Caco-2 (cell line): Measurements from ENCODE around the gene PIK3C3. TPM values are rescaled to one million over a fixed set of nuclear protein-coding genes. Genes with fewer than 3 reads are reported as not detected.
"Not testable (repeated sequence)": the region's sequence is repeated elsewhere in the genome, so short reads cannot be mapped to it uniquely, and the experiment has no call there.

Source experiments
- BruUV-seq: library from RNA; stranded (reverse); fragments of 400-500 nt; replicated peaks from 2 replicates; lab custom pipeline; 2021; lab: Mats Ljungman, UMichigan
- CTCF ChIA-PET: fragments of 300-600 bp; sonication (Branson Sonifier 250); formaldehyde crosslinking; loops from one replicate; lab custom pipeline; 2022; ENCODE audit warnings: antibody characterized with exemption; lab: Charles Lee
- POLR2A ChIA-PET: fragments of 300-600 bp; sonication (Branson Sonifier 250); formaldehyde crosslinking; loops from one replicate; lab custom pipeline; 2022; ENCODE audit warnings: antibody characterized with exemption; lab: Charles Lee
- DNase-seq, 2 experiments: peaks; one replicate each; pipeline versions ENCODE4 v3.0.0 to v3.0.0-alpha.2; 2020 to 2022
- H3K27me3 ChIP-seq: replicated peaks from 2 replicates; pipeline ENCODE4 v1.6.0; 2011; ENCODE audit warnings: low read length; ENCODE audit not compliant: control insufficient read depth, insufficient read depth
- H3K36me3 ChIP-seq: 2 replicates; pipeline ENCODE4 v1.5.1; 2011; ENCODE audit warnings: low read length; ENCODE audit not compliant: control insufficient read depth, insufficient read depth
- H3K4me1 ChIP-seq: fragments of 250-450 bp; sonication (Bioruptor Pico); 2 replicates; pipeline ENCODE4 v1.5.1; 2020; ENCODE audit warnings: mild to moderate bottlenecking
- H3K4me3 ChIP-seq: 2 replicates; pipeline ENCODE4 v1.5.1; 2011; ENCODE audit warnings: low read depth, mild to moderate bottlenecking, control low read depth, low read length
- H3K9me3 ChIP-seq: fragments of 250-450 bp; sonication (Bioruptor Pico); 2 replicates; pipeline ENCODE4 v1.5.1; 2020; ENCODE audit warnings: mild to moderate bottlenecking, moderate library complexity
- H3K27ac Mint-ChIP-seq: one replicate; pipeline ENCODE4 v1.8.0; 2022; ENCODE audit warnings: mixed read lengths; ENCODE audit not compliant: unreplicated experiment
- H3K27me3 Mint-ChIP-seq: one replicate; pipeline ENCODE4 v1.8.0; 2022; ENCODE audit warnings: mixed read lengths; ENCODE audit not compliant: insufficient read depth, unreplicated experiment
- H3K36me3 Mint-ChIP-seq: one replicate; pipeline ENCODE4 v1.8.0; 2022; ENCODE audit warnings: mild to moderate bottlenecking, mixed read lengths; ENCODE audit not compliant: insufficient read depth, unreplicated experiment
- H3K4me1 Mint-ChIP-seq: one replicate; pipeline ENCODE4 v1.8.0; 2022; ENCODE audit warnings: low read depth, mixed read lengths; ENCODE audit not compliant: unreplicated experiment
- H3K4me3 Mint-ChIP-seq: one replicate; pipeline ENCODE4 v1.8.0; 2022; ENCODE audit warnings: mild to moderate bottlenecking, moderate library complexity, mixed read lengths; ENCODE audit not compliant: unreplicated experiment
- H3K9me3 Mint-ChIP-seq: one replicate; pipeline ENCODE4 v1.8.0; 2022; ENCODE audit warnings: mixed read lengths; ENCODE audit not compliant: unreplicated experiment
- intact Hi-C: fragments of 100-400 bp; cut with micrococcal nuclease; formaldehyde crosslinking; loops from one replicate; pipeline ENCODE4 v1.10.0; 2022; ENCODE audit not compliant: unreplicated experiment
- total RNA-seq: library from RNA; stranded (reverse); gene quantifications from 2 replicates; pipeline ENCODE4 v1.2.3, GENCODE V29; 2022
- TF ChIP-seq, protein P1 (sequence below), 2 experiments: fragments of 200-600 bp in 1 of 2; IDR thresholded peaks; 1 replicate in 1 of 2; 2 replicates in 1 of 2; pipeline versions ENCODE4 v1.5.1 to v1.8.0; 2011 to 2022; ENCODE audit warnings: antibody characterized with exemption in 1 of 2, control low read depth in 1 of 2, inconsistent platforms in 1 of 2, low read depth in 1 of 2, low read length in 1 of 2, mild to moderate bottlenecking in 1 of 2, moderate library complexity in 1 of 2; ENCODE audit not compliant: insufficient read depth in 1 of 2, severe bottlenecking in 1 of 2, unreplicated experiment in 1 of 2

The PIK3C3 gene
- total RNA-seq, 1 experiment from 2014 or later = 19.7 TPM

DNA sequence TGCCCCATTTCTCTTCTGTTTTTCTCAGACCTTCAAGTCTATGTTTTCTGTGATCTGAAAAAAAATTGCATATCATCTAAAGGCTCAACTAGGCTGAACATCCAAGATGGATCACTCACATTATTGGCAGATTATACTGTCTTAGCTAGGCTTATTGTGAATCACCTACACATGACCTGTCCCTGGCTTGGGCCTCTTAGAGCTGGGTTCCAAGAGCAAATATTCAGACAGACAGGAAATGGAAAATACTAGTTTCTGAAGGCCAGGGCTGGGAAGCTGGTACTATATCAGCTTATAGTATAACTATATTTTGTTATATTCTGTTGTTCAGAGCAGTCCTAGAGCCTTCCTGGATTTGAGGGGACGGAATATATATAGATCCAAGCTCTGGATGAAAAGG lies 90.3 kb downstream of the PIK3C3 start:
- Histone ChIP-seq H3K4me1 (peaks cover 6% of the 10 kb centered on the region), H3K27me3 (no peaks in the 10 kb centered on the region), H3K36me3 (no peaks in the 10 kb centered on the region; the same call in 1 of the 2 replicates), H3K9me3 (no peaks in the 10 kb centered on the region), H3K4me3 (no peak overlapping the region)
- intact Hi-C loops = no loop called here
- H3K9me3 Mint-ChIP-seq = no peaks in the 10 kb centered on the region
- H3K4me1 Mint-ChIP-seq = no peaks in the 10 kb centered on the region
- TF ChIP-seq, protein P1, sequence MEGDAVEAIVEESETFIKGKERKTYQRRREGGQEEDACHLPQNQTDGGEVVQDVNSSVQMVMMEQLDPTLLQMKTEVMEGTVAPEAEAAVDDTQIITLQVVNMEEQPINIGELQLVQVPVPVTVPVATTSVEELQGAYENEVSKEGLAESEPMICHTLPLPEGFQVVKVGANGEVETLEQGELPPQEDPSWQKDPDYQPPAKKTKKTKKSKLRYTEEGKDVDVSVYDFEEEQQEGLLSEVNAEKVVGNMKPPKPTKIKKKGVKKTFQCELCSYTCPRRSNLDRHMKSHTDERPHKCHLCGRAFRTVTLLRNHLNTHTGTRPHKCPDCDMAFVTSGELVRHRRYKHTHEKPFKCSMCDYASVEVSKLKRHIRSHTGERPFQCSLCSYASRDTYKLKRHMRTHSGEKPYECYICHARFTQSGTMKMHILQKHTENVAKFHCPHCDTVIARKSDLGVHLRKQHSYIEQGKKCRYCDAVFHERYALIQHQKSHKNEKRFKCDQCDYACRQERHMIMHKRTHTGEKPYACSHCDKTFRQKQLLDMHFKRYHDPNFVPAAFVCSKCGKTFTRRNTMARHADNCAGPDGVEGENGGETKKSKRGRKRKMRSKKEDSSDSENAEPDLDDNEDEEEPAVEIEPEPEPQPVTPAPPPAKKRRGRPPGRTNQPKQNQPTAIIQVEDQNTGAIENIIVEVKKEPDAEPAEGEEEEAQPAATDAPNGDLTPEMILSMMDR (IDR thresholded peaks at IDR 0.05; ENCODE audit: insufficient read depth in 1 of 2, low read depth in 1 of 2, low read length in 1 of 2, severe bottlenecking in 1 of 2, unreplicated experiment in 1 of 2) = no peak
- DNase-seq = no peak
- no peaks in the 10 kb centered on the region for H3K27me3 Mint-ChIP-seq
- no TSS peak for BruUV-seq
- H3K36me3 Mint-ChIP-seq = peaks cover 5% of the 10 kb centered on the region
- H3K4me3 Mint-ChIP-seq = no peak overlapping the region
- ChIA-PET CTCF (no interaction called here), POLR2A (no interaction called here)
- H3K27ac Mint-ChIP-seq = no peak overlapping the region

DNA sequence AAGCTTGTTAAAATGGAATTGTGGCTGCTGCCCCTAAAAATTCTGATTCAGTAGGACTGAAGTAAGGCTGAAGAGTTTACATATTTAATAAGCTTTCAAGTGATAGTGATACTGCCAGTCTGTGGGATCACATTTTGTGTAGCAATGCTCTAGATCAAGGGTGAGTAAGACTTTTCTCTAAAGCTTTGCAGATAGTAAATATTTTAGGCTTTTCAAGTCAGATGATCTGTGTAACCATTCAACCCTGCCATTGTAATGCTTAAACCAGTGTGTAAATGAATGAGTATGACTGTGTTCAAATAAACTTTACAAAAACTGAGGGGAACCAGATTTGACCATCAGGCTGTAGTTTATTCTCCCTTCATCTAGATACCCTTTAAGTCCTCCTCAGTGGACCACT lies 92.7 kb downstream of the PIK3C3 start:
- no peak for DNase-seq
- Mint-ChIP-seq H3K36me3 (peaks cover 5% of the 10 kb centered on the region), H3K9me3 (no peaks in the 10 kb centered on the region), H3K4me1 (no peaks in the 10 kb centered on the region), H3K27me3 (no peaks in the 10 kb centered on the region), H3K27ac (no peak overlapping the region), H3K4me3 (no peak overlapping the region)
- intact Hi-C loops = no loop called here
- Histone ChIP-seq H3K9me3 (no peaks in the 10 kb centered on the region), H3K4me1 (peaks cover 6% of the 10 kb centered on the region), H3K4me3 (no peak overlapping the region), H3K27me3 (no peaks in the 10 kb centered on the region), H3K36me3 (no peaks in the 10 kb centered on the region; the same call in 1 of the 2 replicates)
- POLR2A ChIA-PET = no interaction called here
- BruUV-seq = no TSS peak
- TF ChIP-seq, protein P1 (IDR thresholded peaks at IDR 0.05; ENCODE audit: insufficient read depth in 1 of 2, low read depth in 1 of 2, low read length in 1 of 2, severe bottlenecking in 1 of 2, unreplicated experiment in 1 of 2) = no peak
- CTCF ChIA-PET = interaction anchor here (1.2 kb wide), 1 partner anchor 19 kb away, joined by 3 read pairs; no protein-coding TSS in a partner anchor

DNA sequence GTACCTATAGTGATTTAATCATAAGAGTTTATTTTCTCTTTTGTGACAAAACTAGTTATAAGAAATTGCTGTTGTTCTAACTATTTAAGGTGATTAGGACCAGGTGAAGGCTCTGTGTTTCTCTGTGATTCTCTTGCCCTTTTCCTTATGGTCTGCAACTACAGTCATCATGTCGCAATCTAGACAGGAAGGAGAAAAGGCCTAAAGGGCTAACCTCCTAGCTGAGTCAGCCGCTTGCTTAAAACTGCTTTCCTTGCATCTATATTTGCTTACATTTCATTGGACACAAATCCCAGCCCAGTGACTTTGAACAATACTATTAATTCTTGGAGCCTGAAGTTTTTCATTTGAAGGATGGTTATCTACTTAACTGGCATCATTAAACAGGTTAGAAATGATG lies 93.1 kb downstream of the PIK3C3 start:
- H3K36me3 Mint-ChIP-seq = peaks cover 5% of the 10 kb centered on the region
- Histone ChIP-seq H3K36me3 (no peaks in the 10 kb centered on the region; the same call in 1 of the 2 replicates), H3K4me1 (peaks cover 6% of the 10 kb centered on the region), H3K9me3 (no peaks in the 10 kb centered on the region), H3K27me3 (no peaks in the 10 kb centered on the region), H3K4me3 (no peak overlapping the region)
- CTCF ChIA-PET = interaction anchor here (1.2 kb wide), 1 partner anchor 20 kb away, joined by 3 read pairs; no protein-coding TSS in a partner anchor
- TF ChIP-seq, protein P1 (IDR thresholded peaks at IDR 0.05; ENCODE audit: insufficient read depth in 1 of 2, low read depth in 1 of 2, low read length in 1 of 2, severe bottlenecking in 1 of 2, unreplicated experiment in 1 of 2) = no peak
- no peaks in the 10 kb centered on the region for H3K9me3 Mint-ChIP-seq
- no TSS peak for BruUV-seq
- no peak for DNase-seq
- no peak overlapping the region for H3K27ac Mint-ChIP-seq
- H3K27me3 Mint-ChIP-seq = no peaks in the 10 kb centered on the region
- intact Hi-C loops = no loop called here
- POLR2A ChIA-PET = no interaction called here
- no peaks in the 10 kb centered on the region for H3K4me1 Mint-ChIP-seq
- no peak overlapping the region for H3K4me3 Mint-ChIP-seq

DNA sequence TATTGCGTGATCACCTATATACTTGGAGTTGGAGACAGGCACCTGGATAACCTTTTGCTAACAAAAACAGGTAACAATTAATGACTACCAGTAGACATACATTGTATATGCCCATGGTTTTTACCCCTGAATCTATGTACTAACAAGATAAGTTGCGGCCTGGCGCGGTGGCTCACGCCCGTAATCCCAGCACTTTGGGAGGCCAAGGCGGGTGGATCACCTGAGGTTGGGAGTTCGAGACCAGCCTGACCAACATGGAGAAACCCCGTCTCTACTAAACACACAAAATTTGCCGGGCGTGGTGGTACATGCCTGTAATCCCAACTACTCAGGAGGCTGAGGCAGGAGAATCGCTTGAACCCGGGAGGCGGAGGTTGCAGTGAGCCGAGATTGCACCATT lies 94.5 kb downstream of the PIK3C3 start:
- H3K9me3 ChIP-seq, BruUV-seq, DNase-seq, H3K27me3 ChIP-seq, H3K36me3 ChIP-seq, H3K4me3 ChIP-seq, intact Hi-C loops, H3K4me1 Mint-ChIP-seq, H3K36me3 Mint-ChIP-seq, H3K4me3 Mint-ChIP-seq, H3K27ac Mint-ChIP-seq, H3K9me3 Mint-ChIP-seq, POLR2A ChIA-PET, CTCF ChIA-PET, H3K4me1 ChIP-seq, H3K27me3 Mint-ChIP-seq: not testable (repeated sequence)
